ENCODE data around the gene PRKAG3. TPM values are rescaled to one million over a fixed set of nuclear protein-coding genes. Genes with fewer than 3 reads are reported as not detected.
A peak's percentile ranks its signal among the peaks of the same experiment; 100 is the strongest.

The PRKAG3 gene
- total RNA-seq, 4 donors from 2014 or later: not detected

- Histone ChIP-seq H3K9me3 (peaks cover 0 to 8% (median 0%) of the 10 kb centered on the region in 3 donors), H3K4me1 (peaks cover 0 to 20% (median 4%) of the 10 kb centered on the region in 3 donors), H3K27ac (peak overlapping the region; percentile 52 to 78 (median 69)), H3K36me3 (no peaks in the 10 kb centered on the region), H3K27me3 (no peaks in the 10 kb centered on the region), H3K4me3 (no peak overlapping the region)
- no peak for DNase-seq
- whole genome bisulfite sequencing, 2 donors: 11 to 19% methylated on average over 10 of the region's 10 CpGs
- TF ChIP-seq POLR2A (IDR thresholded peaks at IDR 0.05): no peak
- no peak for TF ChIP-seq CTCF (IDR thresholded peaks at IDR 0.05)
- intact Hi-C loops (cut with DNase I): no loop called here
These were observed 25.1 kb downstream of the PRKAG3 start for GRCh38 chr2:218806346-218806978.

DNA sequence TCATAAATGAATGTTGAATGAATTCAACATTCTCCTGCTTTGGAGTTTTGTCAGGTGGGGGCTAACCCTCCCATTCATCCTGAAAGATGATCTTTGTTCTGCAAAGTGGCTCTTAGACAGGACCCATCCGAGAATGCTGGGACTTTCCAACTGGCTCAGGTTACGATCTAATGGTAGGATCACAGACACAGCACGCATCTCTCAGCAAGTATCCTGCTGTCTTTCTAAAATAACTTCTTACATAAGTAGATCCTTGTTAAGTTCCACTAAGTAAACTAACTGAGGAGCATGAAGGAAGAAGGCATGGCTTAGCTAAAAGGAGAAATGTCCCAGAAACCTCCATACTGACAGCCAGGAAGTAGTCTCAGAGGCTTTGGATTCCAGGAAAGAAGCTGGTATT lies 26.0 kb downstream of the PRKAG3 start:
- no peak for TF ChIP-seq CTCF (IDR thresholded peaks at IDR 0.05)
- no peak for TF ChIP-seq POLR2A (IDR thresholded peaks at IDR 0.05)
- WGBS, 2 donors: 22 to 29% methylated on average over 3 of the region's 3 CpGs
- H3K9me3 ChIP-seq: peaks cover 0 to 8% (median 0%) of the 10 kb centered on the region in 3 donors
- peaks cover 0 to 20% (median 4%) of the 10 kb centered on the region in 3 donors for H3K4me1 ChIP-seq
- H3K27ac ChIP-seq: peak overlapping the region; percentile 22 to 78 (median 69)
- DNase-seq: no peak
- intact Hi-C loops (cut with DNase I): no loop called here
- no peak overlapping the region for H3K4me3 ChIP-seq
- H3K36me3 ChIP-seq: no peaks in the 10 kb centered on the region
- H3K27me3 ChIP-seq: no peaks in the 10 kb centered on the region

DNA sequence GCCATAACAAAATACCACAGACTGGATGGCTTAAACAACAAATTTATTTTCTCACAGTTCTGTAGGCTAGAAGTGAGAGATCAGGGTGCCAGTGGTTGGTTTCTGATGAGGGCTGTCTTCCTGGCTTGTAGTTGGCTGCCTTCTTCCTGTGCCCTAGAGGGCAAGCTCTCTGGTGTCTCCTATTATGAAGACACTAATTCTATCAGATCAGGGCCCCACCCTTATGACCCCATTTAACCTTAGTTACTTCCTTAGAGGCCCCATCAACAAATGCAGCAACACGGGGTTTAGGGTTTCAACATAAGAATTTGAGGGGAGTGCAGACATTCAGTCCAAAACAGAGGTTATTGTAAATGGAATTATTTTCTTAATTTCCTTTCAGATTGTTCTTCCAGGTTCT lies 26.8 kb downstream of the PRKAG3 start:
- 92 to 100% methylated on average over 1 of the region's 1 CpG for WGBS, 2 donors

DNA sequence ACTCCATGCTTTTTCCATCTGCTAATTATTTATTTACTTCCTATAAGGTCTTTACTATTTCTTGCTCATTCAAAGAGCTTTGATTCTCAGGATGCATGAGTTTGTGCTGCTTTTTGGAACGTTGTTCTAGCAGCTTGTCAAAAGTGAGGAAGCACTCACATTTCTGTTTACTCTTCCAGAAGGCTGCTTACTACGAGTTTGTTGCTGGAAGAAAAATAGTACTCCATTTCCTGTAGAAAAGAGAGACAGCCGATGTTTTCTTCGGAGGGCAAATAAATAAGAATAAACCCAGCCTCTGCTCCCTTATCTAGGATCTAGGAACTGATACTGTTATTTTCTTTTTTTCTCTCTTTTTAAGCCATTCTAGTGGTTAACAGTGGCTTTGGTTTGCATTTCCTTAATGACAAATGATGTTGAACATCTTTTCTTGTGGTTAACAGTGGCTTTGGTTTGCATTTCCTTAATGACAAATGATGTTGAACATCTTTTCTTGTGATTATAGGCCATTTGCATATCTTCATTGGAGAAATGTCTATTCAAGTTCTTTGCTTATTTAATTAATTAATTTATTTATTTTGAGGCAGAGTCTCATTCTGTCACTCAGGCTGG lies 29.1 kb downstream of the PRKAG3 start:
- no peak for DNase-seq

More for the DNA sequence above, 26.8 kb downstream of the PRKAG3 start:
- Histone ChIP-seq H3K27me3 (no peaks in the 10 kb centered on the region), H3K27ac (no peak overlapping the region), H3K36me3 (no peaks in the 10 kb centered on the region), H3K9me3 (peaks cover 0 to 8% (median 0%) of the 10 kb centered on the region in 3 donors), H3K4me3 (no peak overlapping the region), H3K4me1 (peaks cover 0 to 24% (median 4%) of the 10 kb centered on the region in 3 donors)
- no peak for DNase-seq
- TF ChIP-seq POLR2A (IDR thresholded peaks at IDR 0.05): no peak
- TF ChIP-seq CTCF (IDR thresholded peaks at IDR 0.05): no peak
- intact Hi-C loops (cut with DNase I): no loop called here

More for the DNA sequence above, 29.1 kb downstream of the PRKAG3 start:
- no peaks in the 10 kb centered on the region for H3K36me3 ChIP-seq
- no peaks in the 10 kb centered on the region for H3K27me3 ChIP-seq
- no peak overlapping the region for H3K4me3 ChIP-seq
- TF ChIP-seq POLR2A (IDR thresholded peaks at IDR 0.05) (no peak), CTCF (IDR thresholded peaks at IDR 0.05) (no peak)
- H3K4me1 ChIP-seq: peaks cover 0 to 30% (median 4%) of the 10 kb centered on the region in 3 donors
- intact Hi-C loops (cut with DNase I): no loop called here
- WGBS, 2 donors: 21 to 35% methylated on average over 4 of the region's 4 CpGs
- peak overlapping the region in 1 of 4 donors; percentile 21 for H3K27ac ChIP-seq
- peaks cover 0 to 8% (median 0%) of the 10 kb centered on the region in 3 donors for H3K9me3 ChIP-seq

All from esophagus squamous epithelium (tissue), 5 donors.